ENCODE results near the gene MYO15B.

DNA sequence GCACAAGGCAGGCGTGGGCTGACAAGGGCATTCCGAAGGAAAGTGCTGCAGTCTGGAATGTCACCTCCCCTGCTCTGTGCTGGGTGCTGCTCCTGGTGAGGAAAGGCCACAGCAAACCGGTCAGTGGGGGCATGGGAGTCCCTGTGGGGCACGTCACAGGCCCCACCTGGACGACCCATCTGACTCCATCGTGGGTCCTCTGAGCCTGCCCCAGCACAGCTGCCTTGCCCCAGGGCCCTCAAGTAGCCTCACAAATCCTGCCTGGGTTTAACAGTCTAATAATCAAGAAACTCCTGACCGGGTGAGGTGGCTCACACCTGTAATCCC lies 2.8 kb upstream of the MYO15B start:
- TF ChIP-seq SIN3A (IDR thresholded peaks at IDR 0.05; ENCODE audit: borderline replicate concordance, insufficient read depth, low read depth, low read length) (no peak), POLR2AphosphoS5 (IDR thresholded peaks at IDR 0.05; ENCODE audit: low read depth, low read length) (no peak)
- TF ChIP-seq, protein P1, sequence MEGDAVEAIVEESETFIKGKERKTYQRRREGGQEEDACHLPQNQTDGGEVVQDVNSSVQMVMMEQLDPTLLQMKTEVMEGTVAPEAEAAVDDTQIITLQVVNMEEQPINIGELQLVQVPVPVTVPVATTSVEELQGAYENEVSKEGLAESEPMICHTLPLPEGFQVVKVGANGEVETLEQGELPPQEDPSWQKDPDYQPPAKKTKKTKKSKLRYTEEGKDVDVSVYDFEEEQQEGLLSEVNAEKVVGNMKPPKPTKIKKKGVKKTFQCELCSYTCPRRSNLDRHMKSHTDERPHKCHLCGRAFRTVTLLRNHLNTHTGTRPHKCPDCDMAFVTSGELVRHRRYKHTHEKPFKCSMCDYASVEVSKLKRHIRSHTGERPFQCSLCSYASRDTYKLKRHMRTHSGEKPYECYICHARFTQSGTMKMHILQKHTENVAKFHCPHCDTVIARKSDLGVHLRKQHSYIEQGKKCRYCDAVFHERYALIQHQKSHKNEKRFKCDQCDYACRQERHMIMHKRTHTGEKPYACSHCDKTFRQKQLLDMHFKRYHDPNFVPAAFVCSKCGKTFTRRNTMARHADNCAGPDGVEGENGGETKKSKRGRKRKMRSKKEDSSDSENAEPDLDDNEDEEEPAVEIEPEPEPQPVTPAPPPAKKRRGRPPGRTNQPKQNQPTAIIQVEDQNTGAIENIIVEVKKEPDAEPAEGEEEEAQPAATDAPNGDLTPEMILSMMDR (IDR thresholded peaks at IDR 0.05): no peak

All from Panc1 (cell line).